KBM-7 (cell line): ENCODE data around the gene BMP6.
A peak's percentile ranks its signal among the peaks of the same experiment; 100 is the strongest.

Source experiments
- DNase-seq: peaks from one replicate; pipeline ENCODE4 v3.0.0-alpha.2; 2015
- in situ Hi-C: fragments of 300-500 bp; cut with MboI; formaldehyde crosslinking; loops from 2 replicates; pipeline ENCODE4 v1.14.3; 2020; ENCODE audit warnings: low sequenced_read_pairs, low pct_unique_long_range_greater_than_20kb, mixed read lengths

The BMP6 gene

DNA sequence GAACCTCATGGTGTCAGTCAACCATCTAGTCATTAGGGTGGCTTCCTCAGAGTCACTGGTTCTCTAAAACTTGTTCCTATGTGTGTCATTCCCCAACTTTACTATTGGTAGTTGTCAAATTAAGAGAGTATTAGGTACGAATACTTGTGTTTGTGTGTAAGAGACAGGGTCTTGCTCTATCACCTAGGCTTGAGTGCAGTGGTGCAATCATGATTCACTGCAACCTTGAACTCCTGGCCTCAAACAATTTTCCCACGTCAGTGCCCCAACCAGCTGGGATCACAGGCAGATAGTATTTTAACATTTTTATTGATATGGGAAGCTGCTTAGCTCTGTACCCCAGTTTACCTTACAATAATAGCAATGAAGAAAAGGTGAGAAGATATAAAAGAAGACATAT is 50.6 kb downstream of the BMP6 start:
- in situ Hi-C loops, result no loop called here
- no peak for DNase-seq

DNA sequence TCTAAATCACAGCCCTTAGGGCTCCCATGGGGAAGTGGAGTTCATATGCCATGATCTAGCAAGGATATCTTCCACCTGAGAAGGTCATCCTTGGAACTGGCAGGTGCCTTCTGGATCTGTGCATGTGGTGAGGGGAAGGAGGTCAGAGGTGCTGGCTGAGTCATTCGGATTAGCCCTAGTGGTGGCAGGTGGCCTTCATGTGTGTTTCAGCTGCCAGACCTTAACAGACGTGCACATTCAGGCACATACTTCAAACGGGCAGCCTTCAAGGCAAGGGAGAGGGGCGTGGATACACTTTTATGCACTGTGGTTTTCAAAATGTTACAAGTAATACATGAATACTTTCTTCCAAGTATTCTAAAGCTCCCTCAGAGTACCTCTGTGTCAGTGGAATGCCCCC is 51.2 kb downstream of the BMP6 start:
- in situ Hi-C loops, result no loop called here
- no peak for DNase-seq

DNA sequence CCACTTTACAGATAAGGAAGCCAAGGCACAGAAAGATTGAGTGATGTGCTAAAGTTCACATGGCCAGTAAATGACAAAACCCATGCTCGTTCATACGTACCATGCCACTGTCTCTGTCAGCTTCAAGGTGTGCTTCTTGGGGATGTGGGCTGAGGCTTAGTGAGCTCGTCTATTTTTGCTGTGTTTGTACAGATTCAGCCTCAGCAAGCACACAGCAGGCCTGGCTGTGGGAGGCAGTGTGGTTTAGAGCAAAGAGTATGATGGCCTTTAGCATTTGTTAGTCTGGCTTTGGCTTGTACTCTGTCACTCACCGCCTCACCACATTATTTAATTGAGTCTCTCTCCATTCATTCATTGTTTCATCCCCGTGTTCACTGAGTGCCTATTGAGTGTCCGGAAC is 55.3 kb downstream of the BMP6 start:
- no peak for DNase-seq
- in situ Hi-C loops, result no loop called here

DNA sequence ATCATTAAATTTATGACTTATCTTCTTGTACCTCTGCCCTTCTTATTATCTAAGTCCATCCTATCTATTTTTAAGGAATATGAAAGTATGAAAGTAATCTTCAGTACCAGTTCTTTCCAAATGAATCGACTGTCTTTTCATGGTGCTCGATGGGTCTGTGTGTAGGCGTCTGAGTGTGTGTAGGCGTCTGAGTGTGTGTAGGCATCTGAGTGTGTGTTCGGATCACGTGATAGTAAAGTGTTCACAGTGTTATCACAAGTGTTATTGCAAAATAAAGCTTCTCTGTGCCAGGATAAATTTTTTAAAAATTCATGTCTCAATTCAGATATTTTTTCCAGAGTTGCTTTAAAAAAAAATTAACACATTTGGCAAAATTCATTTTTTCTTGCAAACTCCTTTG is 58.3 kb downstream of the BMP6 start:
- no peak for DNase-seq
- in situ Hi-C loops, result no loop called here

DNA sequence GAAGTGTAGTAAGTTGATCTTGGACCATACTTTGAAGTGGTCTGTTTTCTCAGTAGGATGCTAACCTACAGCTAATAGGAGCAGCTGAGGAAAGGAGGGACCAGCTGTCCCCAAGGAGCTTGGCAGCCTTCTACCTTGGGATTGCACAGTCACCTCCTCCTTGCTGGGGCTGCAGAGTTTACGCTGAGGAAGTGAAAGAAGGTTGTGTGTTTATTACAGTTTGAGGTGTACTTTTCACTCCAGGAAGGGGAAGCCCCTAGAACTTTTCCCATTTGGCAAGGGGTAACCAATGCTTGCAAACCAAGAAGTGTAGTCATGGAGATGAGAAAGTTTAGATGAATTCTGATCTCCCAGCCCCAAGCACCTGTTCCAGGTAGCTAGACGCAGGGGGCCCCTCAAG is 58.8 kb downstream of the BMP6 start:
- in situ Hi-C loops, result no loop called here
- peak; percentile 3 for DNase-seq

DNA sequence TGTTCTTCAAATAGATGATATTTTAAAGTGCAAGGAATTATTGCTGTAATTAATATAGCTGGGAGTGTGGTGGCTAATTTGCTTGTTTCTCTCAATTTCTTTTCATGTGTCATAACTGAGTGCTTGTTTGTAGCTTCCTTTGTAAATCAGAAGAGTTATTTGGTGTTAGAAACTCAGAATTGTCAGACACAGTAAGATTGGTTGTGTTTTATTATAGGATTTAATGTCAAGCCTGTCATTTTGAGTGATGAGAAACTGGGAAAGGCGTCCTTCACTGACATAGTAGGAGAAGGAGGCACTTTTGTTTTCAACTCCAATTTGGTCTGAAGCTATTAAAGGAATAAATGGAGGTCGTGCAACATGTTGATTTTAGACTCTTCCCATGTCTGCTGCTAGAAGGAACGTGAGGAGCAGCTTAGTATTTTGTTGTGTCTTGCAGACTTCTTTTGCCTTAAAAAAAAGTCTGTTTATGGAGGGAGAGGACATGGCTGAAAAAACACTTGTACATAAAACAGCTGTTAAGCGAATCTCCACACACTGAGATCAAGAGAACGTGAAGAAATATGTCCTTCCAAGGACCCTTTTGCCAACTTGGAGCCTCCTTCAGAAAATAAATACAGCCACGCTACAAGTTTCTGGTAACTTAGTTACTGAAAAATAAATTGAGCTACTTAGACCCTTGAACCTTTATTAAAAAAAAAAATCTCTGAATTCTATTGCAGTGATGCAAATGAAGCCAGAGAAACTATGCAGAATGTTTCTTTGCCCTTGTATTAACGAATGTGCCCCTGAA is 59.5 kb downstream of the BMP6 start:
- DNase-seq, result no peak
- in situ Hi-C loops, result no loop called here

DNA sequence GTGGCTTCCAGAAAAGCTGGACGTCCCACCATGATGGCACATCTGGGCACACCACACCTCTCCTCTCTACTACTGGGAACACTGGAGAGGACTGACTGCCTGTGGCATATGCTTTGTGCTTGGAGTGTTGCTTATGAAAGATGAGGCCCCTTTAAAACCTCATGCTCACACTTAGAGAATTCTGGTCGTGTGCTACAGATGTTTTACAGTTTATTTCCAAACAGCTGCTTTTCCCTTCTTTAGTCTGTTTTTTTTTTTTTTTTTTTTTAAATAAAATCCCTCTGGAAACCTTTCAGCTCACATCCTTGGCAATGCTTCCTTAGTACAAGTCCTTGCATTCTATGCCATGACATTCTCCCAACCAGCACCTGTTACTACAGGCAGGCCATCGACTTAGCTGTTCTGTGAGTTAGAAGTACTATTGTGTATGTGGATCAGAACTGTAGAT is 60.3 kb downstream of the BMP6 start:
- no peak for DNase-seq
- in situ Hi-C loops, result no loop called here

DNA sequence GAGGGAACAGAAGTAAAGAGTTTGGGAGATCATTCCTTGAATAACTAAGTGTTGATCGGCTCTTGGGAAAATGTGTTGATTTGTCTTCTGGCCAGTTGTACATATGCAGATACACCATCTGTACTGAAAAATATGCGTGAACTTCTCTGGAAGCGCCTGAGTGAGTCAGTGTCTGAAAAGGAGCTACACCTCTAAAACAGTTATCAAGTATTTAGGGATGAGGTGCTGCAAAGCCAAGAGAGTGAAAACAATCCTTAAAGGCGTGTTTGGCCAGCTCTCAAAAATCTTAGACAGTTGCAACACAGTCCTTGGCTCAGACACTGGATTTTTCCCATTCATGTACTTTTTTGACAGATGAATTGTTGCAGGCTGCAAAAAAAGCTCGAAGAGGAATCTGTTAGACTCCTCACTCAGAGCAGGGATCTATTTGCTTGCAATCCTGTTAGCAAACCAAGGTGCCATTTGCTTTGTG is 61.3 kb downstream of the BMP6 start:
- DNase-seq, result no peak

DNA sequence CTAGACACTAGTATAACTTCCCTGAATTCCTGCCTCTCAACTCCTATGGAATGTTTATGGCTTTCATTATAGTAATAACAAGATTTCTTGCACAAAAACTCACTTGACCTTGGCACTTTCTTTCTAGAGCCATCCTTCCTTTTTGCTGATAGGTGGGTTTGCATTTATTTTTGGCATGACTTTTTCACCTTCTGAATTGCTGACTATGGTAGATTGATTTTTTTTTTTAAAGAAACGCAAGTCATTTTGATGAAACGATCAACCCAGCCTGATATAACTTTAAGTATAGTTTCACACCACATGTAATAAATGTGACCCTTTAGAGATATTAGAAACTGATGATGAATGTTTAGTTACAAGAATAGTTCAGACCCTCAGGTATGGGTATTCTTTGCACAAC is 61.8 kb downstream of the BMP6 start:
- in situ Hi-C loops, result no loop called here
- no peak for DNase-seq

More for the DNA sequence above, 61.3 kb downstream of the BMP6 start:
- in situ Hi-C loops, result no loop called here

DNA sequence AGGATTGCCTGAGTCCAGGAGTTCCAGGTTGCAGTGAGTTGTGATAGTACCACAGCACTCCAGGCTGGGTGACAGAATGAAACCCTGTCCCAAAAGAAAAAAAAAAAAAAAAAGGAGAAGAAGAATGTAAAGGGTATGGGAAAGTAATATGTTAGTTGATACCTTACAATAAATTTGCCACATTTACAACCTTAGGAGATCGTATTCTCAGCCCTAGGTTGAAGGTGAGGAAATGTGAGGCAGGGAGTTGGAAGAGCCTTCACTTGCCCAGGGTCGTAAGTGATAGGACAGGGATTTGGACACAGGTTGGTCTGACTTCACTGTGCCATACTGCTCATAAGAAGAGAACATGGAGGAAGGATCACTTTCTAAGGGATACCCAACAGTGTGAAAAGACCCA is 68.6 kb downstream of the BMP6 start:
- DNase-seq, result no peak
- in situ Hi-C loops, result no loop called here

DNA sequence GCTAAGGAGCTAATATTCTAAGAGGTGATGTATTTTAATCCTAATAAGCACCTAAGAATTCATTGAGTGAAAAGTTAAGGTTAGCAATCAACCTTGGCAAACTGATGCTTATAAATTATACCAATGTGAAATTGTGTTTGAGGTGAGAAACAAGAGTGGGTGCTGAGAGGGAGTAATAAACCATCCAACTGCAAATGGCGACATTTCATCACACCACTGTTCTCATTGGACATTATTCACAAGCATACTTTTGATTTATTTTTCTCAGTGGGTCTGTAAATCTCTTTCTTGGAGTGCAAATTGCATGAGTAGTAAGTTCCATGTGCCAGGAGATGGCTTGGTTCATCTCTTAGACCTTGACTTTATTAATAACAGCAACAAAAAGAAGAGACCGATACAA is 71.5 kb downstream of the BMP6 start:
- in situ Hi-C loops, result no loop called here
- no peak for DNase-seq

DNA sequence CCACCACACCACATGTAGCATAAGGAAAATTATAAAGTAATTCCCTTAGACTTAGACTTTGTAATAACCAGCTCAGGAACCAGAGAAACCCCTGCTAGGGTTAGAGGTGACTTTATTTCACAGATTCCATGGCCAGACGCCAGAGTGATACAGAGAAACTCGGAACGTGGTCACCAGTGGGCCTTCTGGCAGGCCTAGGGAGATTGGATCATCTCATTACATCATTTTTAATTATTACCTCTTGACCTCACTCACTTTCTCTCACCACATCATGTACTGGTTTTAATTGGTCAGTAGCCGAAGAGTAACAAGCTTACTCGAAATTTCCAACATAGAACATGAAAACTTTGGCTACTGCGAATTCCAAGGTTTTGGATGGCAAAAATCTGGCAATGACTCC is 72.9 kb downstream of the BMP6 start:
- DNase-seq, result no peak
- in situ Hi-C loops, result no loop called here

DNA sequence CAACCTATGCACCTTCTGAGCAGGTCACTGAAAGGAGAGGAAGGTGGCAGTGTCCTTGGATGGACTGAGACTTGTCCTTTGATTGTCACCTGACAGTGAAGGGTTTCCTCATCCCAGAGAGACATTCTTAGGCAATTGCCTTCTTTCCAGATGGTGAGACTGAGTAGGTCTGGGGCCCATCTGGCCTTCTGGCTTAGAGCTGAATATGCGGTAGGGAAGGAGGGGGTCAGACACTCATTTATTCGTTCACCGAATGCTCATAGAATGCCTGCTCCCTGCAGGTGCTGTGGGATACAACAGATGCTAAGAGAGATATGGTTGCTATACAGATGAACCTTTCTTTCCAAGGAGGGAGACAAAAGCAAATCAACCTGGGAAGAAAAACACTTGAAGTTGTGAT is 76.8 kb downstream of the BMP6 start:
- no peak for DNase-seq
- in situ Hi-C loops, result no loop called here

DNA sequence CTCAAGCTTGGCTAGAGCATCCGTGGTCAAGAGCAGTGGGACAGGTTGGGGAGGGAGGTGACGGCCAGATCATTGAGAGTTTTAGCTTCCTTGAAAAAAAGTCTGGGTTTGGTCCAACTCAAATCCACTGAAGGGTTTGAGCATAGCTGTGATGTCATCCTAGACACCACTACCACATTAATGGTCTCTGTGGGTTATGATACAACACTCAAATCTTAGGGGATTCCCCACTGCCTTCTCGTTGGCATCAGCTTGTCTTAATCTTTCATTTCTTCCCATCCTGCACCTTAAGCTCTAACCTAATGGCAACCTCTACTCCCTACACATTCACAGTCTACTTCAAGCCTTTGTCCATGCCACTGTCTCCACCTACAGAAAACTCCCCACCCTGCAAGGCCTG is 77.3 kb downstream of the BMP6 start:
- in situ Hi-C loops, result no loop called here
- DNase-seq, result no peak

DNA sequence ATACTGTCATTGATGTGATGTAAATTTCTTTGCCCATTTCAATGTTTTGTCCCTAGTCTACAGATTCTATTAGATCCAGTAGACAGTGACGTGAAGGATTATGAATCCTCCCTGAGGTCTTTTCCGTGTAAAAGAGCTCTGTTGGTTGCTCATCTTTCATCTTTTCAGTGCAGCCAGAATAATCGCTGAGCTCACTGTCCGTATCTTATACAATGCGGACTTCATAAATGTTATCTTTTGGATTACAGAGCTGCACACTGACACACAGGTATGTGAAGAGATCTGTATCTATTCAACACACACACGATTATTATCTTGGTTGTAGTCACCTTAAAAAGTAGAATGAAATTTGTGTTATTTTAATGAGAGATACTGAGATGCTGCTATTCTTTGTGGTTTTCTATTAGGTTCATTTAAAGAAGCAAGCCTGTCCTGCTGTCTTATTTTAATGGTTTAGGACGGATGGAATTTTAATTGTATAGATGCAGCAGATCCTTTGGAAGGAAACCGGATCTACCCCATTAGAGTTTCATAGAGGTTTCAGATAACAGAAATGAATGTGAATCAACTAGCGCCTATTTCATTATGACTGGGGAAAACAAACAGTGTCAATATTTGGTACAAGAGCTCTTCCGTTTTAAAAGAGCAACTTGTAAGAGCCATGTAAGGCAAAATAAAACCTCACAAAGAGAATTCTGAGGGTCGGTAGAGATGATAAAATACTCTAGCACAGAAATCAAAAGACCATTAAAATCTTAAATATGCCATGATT is 79.4 kb downstream of the BMP6 start:
- no peak for DNase-seq
- in situ Hi-C loops, result no loop called here

DNA sequence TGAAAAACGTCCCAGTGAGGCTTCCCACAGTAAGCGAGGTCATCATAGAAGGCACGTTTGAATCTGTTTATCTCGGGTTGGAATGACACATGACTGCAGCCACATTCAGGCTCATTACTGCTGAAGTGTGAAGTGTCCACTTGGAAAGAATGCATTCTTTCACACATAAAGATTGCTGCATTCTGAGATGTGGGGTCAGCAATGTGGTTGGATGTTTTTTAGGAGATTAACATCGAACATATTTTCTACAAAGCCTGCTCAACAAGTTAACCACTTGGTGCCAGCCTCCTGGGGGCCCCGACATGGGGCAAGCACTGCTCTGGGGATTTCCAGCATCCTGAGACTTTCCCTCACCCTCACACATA is 79.9 kb downstream of the BMP6 start:
- in situ Hi-C loops, result no loop called here

DNA sequence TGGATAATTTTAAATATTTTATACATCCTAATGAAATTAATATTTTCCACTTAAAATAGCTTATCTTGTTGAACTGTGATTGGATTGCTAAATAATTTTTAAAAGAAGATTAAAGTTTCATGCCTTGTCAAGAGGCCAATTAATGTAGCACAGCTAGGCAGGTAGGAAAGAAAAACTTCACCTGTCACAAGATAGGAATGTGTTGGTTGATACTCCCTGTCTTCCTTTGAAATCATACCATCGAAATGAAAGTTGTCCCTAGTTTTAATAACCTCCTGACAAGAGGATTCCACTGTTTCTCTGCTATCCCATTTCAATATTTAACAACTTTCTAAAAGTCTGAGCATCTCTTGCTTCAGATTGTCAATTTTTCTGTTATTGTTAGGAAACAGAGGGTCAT is 80.8 kb downstream of the BMP6 start:
- in situ Hi-C loops, result no loop called here

More for the DNA sequence above, 79.9 kb downstream of the BMP6 start:
- DNase-seq, result no peak

DNA sequence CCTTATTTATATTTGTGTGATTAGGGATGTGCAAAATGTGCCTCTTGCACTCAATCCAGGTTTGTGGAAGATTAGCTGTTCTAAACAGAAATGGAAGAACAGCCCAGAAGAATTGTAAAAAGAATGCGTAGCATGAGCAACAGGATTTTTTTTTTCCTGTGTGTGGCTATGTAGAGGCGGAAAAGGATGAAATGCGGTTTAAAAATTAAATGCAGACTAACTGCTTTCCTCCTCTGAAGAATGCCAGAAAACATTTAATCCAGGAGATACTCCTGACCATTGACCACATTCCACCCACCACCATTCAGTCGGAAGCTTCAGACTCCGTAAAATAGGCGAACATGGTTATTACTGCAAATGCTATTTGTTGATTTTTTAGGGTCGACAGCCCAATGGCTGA is 83.4 kb downstream of the BMP6 start:
- in situ Hi-C loops, result no loop called here
- DNase-seq, result no peak

More for the DNA sequence above, 80.8 kb downstream of the BMP6 start:
- no peak for DNase-seq

DNA sequence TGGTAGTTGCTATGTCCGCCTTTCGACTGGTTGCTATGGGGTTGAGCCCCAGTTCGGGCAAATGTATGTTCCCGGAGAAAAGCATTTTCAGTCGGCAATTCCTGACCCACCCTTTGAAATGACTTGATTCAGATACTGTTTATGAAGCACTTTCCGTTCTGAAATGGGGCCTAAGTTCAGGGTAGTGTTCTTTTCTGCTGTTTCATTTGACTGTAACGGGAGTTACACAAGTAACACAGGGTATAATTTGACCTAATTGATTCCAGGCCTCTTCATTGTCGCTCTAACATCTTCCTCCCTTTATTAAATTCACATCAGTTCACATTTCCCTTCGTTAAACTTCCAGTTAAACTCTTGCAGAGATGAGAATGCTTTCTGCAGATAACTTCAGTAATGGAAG is 85.5 kb downstream of the BMP6 start:
- DNase-seq, result no peak
- in situ Hi-C loops, result no loop called here

DNA sequence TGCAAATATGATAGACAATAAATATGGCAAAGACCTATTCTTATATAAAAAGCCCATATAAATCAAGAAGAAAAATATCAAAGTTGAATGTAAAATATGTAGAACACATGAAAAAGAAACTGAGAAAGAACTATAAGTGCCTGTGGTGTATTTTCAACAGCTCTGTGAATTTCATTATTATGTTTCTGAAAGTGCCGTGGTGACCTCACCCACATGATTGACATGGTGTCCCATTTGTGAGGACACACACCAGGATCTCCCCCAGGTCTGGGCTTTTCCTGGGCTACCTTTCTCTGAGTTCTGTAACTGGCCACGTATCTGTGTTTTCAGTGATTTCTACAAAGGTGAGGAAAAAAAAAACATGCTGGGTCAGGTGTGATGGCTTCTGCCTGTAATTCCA is 86.7 kb downstream of the BMP6 start:
- in situ Hi-C loops, result no loop called here
- DNase-seq, result no peak

DNA sequence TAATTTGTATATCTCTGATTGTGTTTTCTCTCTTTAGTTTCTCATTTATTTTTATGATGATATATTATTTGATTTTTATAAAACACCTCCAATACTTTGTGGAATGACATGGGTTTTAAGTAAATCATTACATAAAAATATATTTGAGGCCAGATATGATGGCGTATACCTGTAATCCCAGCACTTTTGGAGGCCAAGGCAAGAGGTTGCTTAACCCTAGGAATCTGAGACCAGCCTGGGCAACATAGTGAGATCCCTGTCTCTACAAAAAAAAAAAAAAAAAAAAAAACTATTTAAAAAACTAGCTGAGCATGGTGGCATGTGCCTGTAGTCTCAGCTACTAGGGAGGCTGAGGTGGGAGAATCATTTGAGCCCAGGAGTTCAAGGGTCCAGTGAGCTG is 87.3 kb downstream of the BMP6 start:
- no peak for DNase-seq
- in situ Hi-C loops, result no loop called here
